Brain microvascular endothelial cell (primary cell): ENCODE results near the gene DOCK1.

Experiments used
- DNase-seq: peaks from one replicate; pipeline ENCODE4 v3.0.0-alpha.2; 2020
- H3K27ac ChIP-seq: fragments of 250-450 bp; sonication (Bioruptor Pico); 2 replicates; pipeline ENCODE4 v1.5.1; 2020; ENCODE audit warnings: mild to moderate bottlenecking, moderate library complexity
- H3K27me3 ChIP-seq: fragments of 250-450 bp; sonication (Bioruptor Pico); replicated peaks from 2 replicates; pipeline ENCODE4 v1.5.1; 2020; ENCODE audit warnings: mild to moderate bottlenecking
- H3K36me3 ChIP-seq: fragments of 250-450 bp; sonication (Bioruptor Pico); replicated peaks from 2 replicates; pipeline ENCODE4 v1.5.1; 2020; ENCODE audit warnings: mild to moderate bottlenecking
- H3K4me3 ChIP-seq: 2 replicates; pipeline ENCODE4 v1.5.1; 2011; ENCODE audit warnings: low read depth, mild to moderate bottlenecking, control low read depth, low read length, moderate library complexity
- CTCF ChIP-seq: IDR thresholded peaks from 2 replicates; pipeline ENCODE4 v1.5.1; 2011; ENCODE audit warnings: low read depth, mild to moderate bottlenecking, moderate library complexity, low read length, control low read depth, inconsistent platforms; ENCODE audit errors: missing control alignments
- in situ Hi-C: cut with HindIII; loops from 2 replicates; pipeline ENCODE4 v1.10.0; 2017; ENCODE audit warnings: low sequenced_read_pairs, low pct_ligation_motif_present

The DOCK1 gene

GRCh38 chr10:126906704-126907422 lies 1.6 kb downstream of the DOCK1 start:
- DNase-seq, result no peak
- in situ Hi-C loops, result no loop called here
- Histone ChIP-seq H3K4me3 (peak overlapping the region; percentile 74), H3K27ac (no peak overlapping the region), H3K27me3 (no peaks in the 10 kb centered on the region), H3K36me3 (no peaks in the 10 kb centered on the region)
- TF ChIP-seq CTCF, result no peak

DNA sequence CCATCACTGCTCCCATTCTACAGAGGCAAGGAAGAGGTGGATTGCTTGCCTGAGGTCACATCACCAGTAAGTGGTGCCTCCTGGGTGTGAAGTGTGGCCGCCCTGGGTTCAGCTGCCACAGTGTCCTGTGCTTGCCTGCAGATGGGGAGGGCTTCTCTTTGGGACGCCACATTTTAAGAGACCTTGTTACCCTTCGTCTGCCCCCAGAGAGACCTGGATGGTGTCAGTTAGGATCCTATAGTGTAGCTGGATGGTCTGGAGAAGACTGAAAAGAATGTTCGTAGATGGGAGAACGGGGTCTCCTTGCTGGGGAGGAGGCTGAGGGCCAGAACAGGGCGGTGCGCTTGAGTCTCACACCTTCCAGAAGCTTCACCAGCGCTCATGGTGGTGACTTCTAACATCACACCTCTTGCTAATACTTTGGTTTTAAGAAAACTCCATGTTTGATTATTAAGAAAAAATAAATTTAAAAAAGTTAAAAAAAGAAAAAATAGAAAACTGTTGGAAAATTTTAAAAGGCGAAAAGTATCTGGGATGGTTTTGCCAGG lies 2.3 kb downstream of the DOCK1 start:
- peak; percentile 24 for TF ChIP-seq CTCF
- Histone ChIP-seq H3K36me3 (no peaks in the 10 kb centered on the region), H3K27me3 (no peaks in the 10 kb centered on the region), H3K27ac (no peak overlapping the region), H3K4me3 (no peak overlapping the region)
- DNase-seq, result no peak
- in situ Hi-C loops, result no loop called here

DNA sequence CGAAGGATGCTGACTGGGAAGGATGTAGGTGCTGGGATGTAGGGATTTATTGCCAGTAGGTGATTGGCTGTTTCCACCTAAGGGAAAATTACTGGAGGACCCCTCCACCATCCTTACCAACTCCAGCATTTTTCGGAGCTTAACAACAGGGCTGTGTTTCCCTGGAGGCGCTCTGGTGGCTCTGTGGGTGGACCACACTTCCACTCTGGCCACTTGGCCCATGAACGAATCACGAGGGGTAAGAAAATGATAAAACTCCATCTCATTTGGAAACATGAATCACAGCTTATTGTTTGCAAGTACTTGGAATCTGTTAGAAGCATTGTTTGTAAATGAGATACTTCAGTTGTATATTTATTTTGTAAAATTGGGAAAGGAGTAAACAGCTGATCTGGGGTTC lies 3.0 kb downstream of the DOCK1 start:
- in situ Hi-C loops, result no loop called here
- no peak for TF ChIP-seq CTCF
- no peaks in the 10 kb centered on the region for H3K36me3 ChIP-seq
- H3K4me3 ChIP-seq, result no peak overlapping the region
- H3K27me3 ChIP-seq, result no peaks in the 10 kb centered on the region
- H3K27ac ChIP-seq, result no peak overlapping the region
- no peak for DNase-seq

GRCh38 chr10:126908729-126909128 lies 3.5 kb downstream of the DOCK1 start:
- DNase-seq, result no peak
- in situ Hi-C loops, result no loop called here
- no peaks in the 10 kb centered on the region for H3K36me3 ChIP-seq
- no peaks in the 10 kb centered on the region for H3K27me3 ChIP-seq
- no peak overlapping the region for H3K27ac ChIP-seq
- H3K4me3 ChIP-seq, result no peak overlapping the region
- TF ChIP-seq CTCF, result no peak

GRCh38 chr10:126909147-126909546 lies 3.9 kb downstream of the DOCK1 start:
- DNase-seq, result no peak
- H3K27me3 ChIP-seq, result no peaks in the 10 kb centered on the region
- no peaks in the 10 kb centered on the region for H3K36me3 ChIP-seq
- H3K27ac ChIP-seq, result no peak overlapping the region
- H3K4me3 ChIP-seq, result no peak overlapping the region
- in situ Hi-C loops, result no loop called here
- no peak for TF ChIP-seq CTCF

DNA sequence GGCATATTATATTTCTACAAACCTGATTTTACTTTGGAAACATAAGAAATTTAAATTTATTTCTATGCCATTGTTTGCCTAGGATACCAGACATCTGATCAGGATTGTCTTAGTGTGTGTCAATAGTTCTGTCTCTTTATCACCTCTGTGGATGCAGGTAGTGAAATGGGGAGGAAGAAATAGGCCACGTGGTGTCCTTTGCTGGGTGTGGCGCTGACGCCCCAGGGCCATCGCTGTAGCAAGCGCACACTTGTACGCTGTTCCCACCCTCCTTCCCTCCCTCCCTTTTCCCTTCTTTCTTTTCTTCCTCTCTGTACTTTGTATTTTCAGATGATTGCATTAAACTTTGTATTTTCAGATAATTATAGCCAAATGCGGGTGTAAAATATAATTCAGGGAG lies 5.0 kb downstream of the DOCK1 start:
- H3K4me3 ChIP-seq, result no peak overlapping the region
- H3K27ac ChIP-seq, result no peak overlapping the region
- in situ Hi-C loops, result no loop called here
- DNase-seq, result no peak
- no peaks in the 10 kb centered on the region for H3K27me3 ChIP-seq
- no peak for TF ChIP-seq CTCF
- H3K36me3 ChIP-seq, result no peaks in the 10 kb centered on the region
